HepG2 (cell line): ENCODE results near the gene ZNF132. TPM values are rescaled to one million over a fixed set of nuclear protein-coding genes. Genes with fewer than 3 reads are reported as not detected.

Experiments
- AGO1 ChIP-seq: fragments of 200-400 bp; formaldehyde crosslinking; IDR thresholded peaks from 2 replicates; pipeline ENCODE4 v1.6.1; 2017; ENCODE audit warnings: mild to moderate bottlenecking, low read depth, low read length, moderate library complexity; ENCODE audit not compliant: poor library complexity, severe bottlenecking
- DRAP1 ChIP-seq: IDR thresholded peaks from 2 replicates; pipeline ENCODE4 v1.6.1; 2016; ENCODE audit warnings: missing genetic modification reagents, missing compliant biosample characterization
- EP300 ChIP-seq, 3 experiments: sonication (generic) in 1 of 3; formaldehyde crosslinking in 1 of 3; IDR thresholded peaks; 2 replicates each; pipeline versions ENCODE4 v1.5.1 to v1.6.1; 2011 to 2020; ENCODE audit warnings: low read depth in 2 of 3, low read length in 2 of 3, borderline replicate concordance in 1 of 3, improper control_type of control experiment in 1 of 3, mild to moderate bottlenecking in 1 of 3, missing genetic modification reagents in 1 of 3, moderate library complexity in 1 of 3
- ERF ChIP-seq: IDR thresholded peaks from 2 replicates; pipeline ENCODE4 v1.6.1; 2018; ENCODE audit warnings: missing biosample characterization, missing genetic modification reagents
- LBX2 ChIP-seq: sonication (generic); formaldehyde crosslinking; IDR thresholded peaks from 2 replicates; pipeline ENCODE4 v1.5.0; 2020; ENCODE audit warnings: missing genetic modification reagents, mild to moderate bottlenecking, borderline replicate concordance
- LCORL ChIP-seq, 2 experiments: fragments of 450-650 bp in 1 of 2; sonication (generic) in 1 of 2; formaldehyde crosslinking in 1 of 2; IDR thresholded peaks; 2 replicates each; pipeline versions ENCODE4 v1.5.0 to v1.6.1; 2017 to 2020; ENCODE audit warnings: antibody characterized with exemption in 1 of 2, missing genetic modification reagents in 1 of 2
- MED8 ChIP-seq: sonication (generic); formaldehyde crosslinking; IDR thresholded peaks from 2 replicates; pipeline ENCODE4 v1.8.1; 2023; ENCODE audit warnings: mild to moderate bottlenecking, missing genetic modification reagents; ENCODE audit not compliant: insufficient replicate concordance
- MIXL1 ChIP-seq: IDR thresholded peaks from 2 replicates; pipeline ENCODE4 v1.6.1; 2016
- MLX ChIP-seq: IDR thresholded peaks from 2 replicates; pipeline ENCODE4 v1.6.1; 2016
- NFYC ChIP-seq: IDR thresholded peaks from 2 replicates; pipeline ENCODE4 v1.6.1; 2016; ENCODE audit warnings: missing genetic modification reagents, missing compliant biosample characterization
- NONO ChIP-seq, 2 experiments: fragments of 450-650 bp in 1 of 2; sonication (generic) in 1 of 2; formaldehyde crosslinking in 1 of 2; IDR thresholded peaks in 1 of 2; conservative IDR thresholded peaks in 1 of 2; 2 replicates each; pipeline versions ENCODE4 v1.6.1 to v1.8.0; 2017 to 2022; ENCODE audit warnings: mild to moderate bottlenecking in 1 of 2, missing genetic modification reagents in 1 of 2, moderate library complexity in 1 of 2
- REPIN1 ChIP-seq: sonication (generic); formaldehyde crosslinking; IDR thresholded peaks from 2 replicates; pipeline ENCODE4 v1.8.0; 2022; ENCODE audit warnings: missing genetic modification reagents, low read depth, mild to moderate bottlenecking, borderline replicate concordance
- SAP130 ChIP-seq: IDR thresholded peaks from 2 replicates; pipeline ENCODE4 v1.6.1; 2016; ENCODE audit warnings: low read depth
- SOX6 ChIP-seq, 2 experiments: fragments of 450-650 bp in 1 of 2; sonication (generic) in 1 of 2; formaldehyde crosslinking in 1 of 2; IDR thresholded peaks; 2 replicates each; pipeline versions ENCODE4 v1.4.0 to v1.6.1; 2017 to 2020; ENCODE audit warnings: antibody characterized with exemption in 1 of 2, mild to moderate bottlenecking in 1 of 2, missing genetic modification reagents in 1 of 2
- ZBTB14 ChIP-seq: sonication (generic); formaldehyde crosslinking; IDR thresholded peaks from 2 replicates; pipeline ENCODE4 v1.4.0; 2020; ENCODE audit warnings: missing genetic modification reagents
- ZFY ChIP-seq: sonication (generic); formaldehyde crosslinking; IDR thresholded peaks from 2 replicates; pipeline ENCODE4 v1.4.0; 2020; ENCODE audit warnings: missing genetic modification reagents
- ZHX1 ChIP-seq: sonication (generic); formaldehyde crosslinking; IDR thresholded peaks from 2 replicates; pipeline ENCODE4 v1.8.1; 2022; ENCODE audit warnings: low read depth, mild to moderate bottlenecking, missing genetic modification reagents
- ZMYM3 ChIP-seq: sonication (generic); formaldehyde crosslinking; IDR thresholded peaks from 2 replicates; pipeline ENCODE4 v1.5.1; 2020; ENCODE audit warnings: mild to moderate bottlenecking, missing genetic modification reagents
- ZNF180 ChIP-seq: sonication (generic); formaldehyde crosslinking; IDR thresholded peaks from 2 replicates; pipeline ENCODE4 v1.4.0; 2020; ENCODE audit warnings: low read depth, missing genetic modification reagents, borderline replicate concordance
- ZNF292 ChIP-seq: sonication (generic); formaldehyde crosslinking; IDR thresholded peaks from 2 replicates; pipeline ENCODE4 v1.8.1; 2022; ENCODE audit warnings: mild to moderate bottlenecking, low read depth, missing genetic modification reagents, borderline replicate concordance
- ZNF891 ChIP-seq: sonication (generic); formaldehyde crosslinking; IDR thresholded peaks from 2 replicates; pipeline ENCODE4 v1.5.0; 2020; ENCODE audit warnings: mild to moderate bottlenecking, missing genetic modification reagents
- polyA plus RNA-seq, 8 experiments: library from polyadenylated mRNA; depleted of rRNA in 3 of 8; stranded (reverse) in 7 of 8; unstranded in 1 of 8; fragments of >200 nt; fragmentation: Illumina TruSeq in 4 of 8; extraction: Trizol in 4 of 8; gene quantifications; 2 replicates each; pipeline versions ENCODE4 v1.2.1 to v1.2.3, GENCODE V29; 2011 to 2016; ENCODE audit warnings: low read depth in 4 of 8, missing spikeins in 1 of 8, mixed read lengths in 1 of 8; ENCODE audit not compliant: insufficient read depth in 1 of 8
- total RNA-seq, 5 experiments: library from RNA; depleted of rRNA; stranded (reverse); fragments of >200 nt; fragmentation: Illumina TruSeq; extraction: Trizol; gene quantifications; 2 replicates each; pipeline ENCODE4 v1.2.3, GENCODE V29; 2016; ENCODE audit warnings: low read depth in 1 of 5

The ZNF132 gene
- total and polyA plus RNA-seq, 2 of the 13 experiments (the other 11 are each of a cell fraction or from before 2014, with no cell fraction given) = not detected

GRCh38 chr19:58400916-58401839, 38.8 kb downstream of the ZNF132 start (continued):
- TF ChIP-seq ZNF292 (CRISPR knock-in tag) (no peak; the same call in 1 of the 2 replicates), SAP130 (peak; percentile 90), ZFY (peak; percentile 40; the same call in 1 of the 2 replicates), EP300 (IDR thresholded peaks at IDR 0.05; ENCODE audit: low read depth in 2 of 2, low read length in 2 of 2) (peak in 1 of 2 experiments; percentile 20; a peak in 2 of 4 replicates), EP300 (CRISPR knock-in tag; IDR thresholded peaks at IDR 0.05; ENCODE audit: borderline replicate concordance) (0 out of 2 replicates have a peak, but pooled peaks have one; percentile 13), MIXL1 (CRISPR knock-in tag) (0 out of 2 replicates have a peak, but pooled peaks have one; percentile 48), AGO1 (peak; percentile 90), ZNF180 (no peak), ZHX1 (CRISPR knock-in tag) (peak; percentile 82; the same call in 1 of the 2 replicates), MLX (peak; percentile 8; the same call in 1 of the 2 replicates), DRAP1 (CRISPR knock-in tag) (peak; percentile 63), NFYC (CRISPR knock-in tag) (peak; percentile 96), MED8 (CRISPR knock-in tag) (no peak), ERF (CRISPR knock-in tag) (peak; percentile 46; the same call in 1 of the 2 replicates), NONO (IDR thresholded peaks at IDR 0.05) (no peak), NONO (CRISPR knock-in tag; conservative IDR thresholded peaks at IDR 0.05) (peak; percentile 27), LCORL (IDR thresholded peaks at IDR 0.05) (no peak), LCORL (CRISPR knock-in tag; IDR thresholded peaks at IDR 0.05) (peak; percentile 50; the same call in 1 of the 2 replicates), REPIN1 (peak; percentile 75), ZBTB14 (CRISPR knock-in tag) (0 out of 2 replicates have a peak, but pooled peaks have one; percentile 27), SOX6 (IDR thresholded peaks at IDR 0.05) (no peak), SOX6 (CRISPR knock-in tag; IDR thresholded peaks at IDR 0.05) (peak; percentile 36; the same call in 1 of the 2 replicates), ZMYM3 (0 out of 2 replicates have a peak, but pooled peaks have one; percentile 16), ZNF891 (CRISPR knock-in tag) (0 out of 2 replicates have a peak, but pooled peaks have one; percentile 48), LBX2 (CRISPR knock-in tag) (no peak)
